K562 (cell line): ENCODE measurements around the gene SCAP. TPM values are rescaled to one million over a fixed set of nuclear protein-coding genes. Genes with fewer than 3 reads are reported as not detected.

Experiments used
- ATAC-seq: fragments of 200-7000 bp; cut with Tn5 transposase; 3 replicates; pipeline ENCODE4 v1.9.1; 2020; ENCODE audit warnings: moderate library complexity
- BruUV-seq: library from RNA; stranded (reverse); fragments of 400-500 nt; replicated peaks from 2 replicates; lab custom pipeline; 2021; lab: Mats Ljungman, UMichigan
- CTCF ChIA-PET: fragments of 300-600 bp; formaldehyde crosslinking; extraction: SDS; loops from one replicate; lab custom pipeline; 2021; ENCODE audit warnings: low intra/inter-chr PET ratio; lab: Yijun Ruan, JAX
- POLR2A ChIA-PET: fragments of 300-600, 350-650 bp; sonication (Branson Sonifier 250); formaldehyde crosslinking; extraction: SDS; loops from one replicate; lab custom pipeline; 2021; ENCODE audit warnings: antibody characterized with exemption, inconsistent platforms; lab: Yijun Ruan, JAX
- DNase-seq, 4 experiments: peaks; one replicate each; pipeline versions ENCODE4 v3.0.0 to v3.0.0-alpha.2; 2011 to 2018; ENCODE audit warnings: low spot score in 3 of 4, mixed read lengths in 3 of 4; ENCODE audit errors: extremely low read depth in 1 of 4
- FAIRE-seq: peaks from 2 replicates; lab custom pipeline; 2011; peaks lifted over from hg19 to GRCh38; lab: Jason Lieb, UNC
- H2AFZ ChIP-seq: 2 replicates; pipeline ENCODE4 v1.6.0; 2011; ENCODE audit warnings: low read depth, low read length, control low read depth, inconsistent platforms
- H3K27ac ChIP-seq: fragments of 200-600 bp; 3 replicates; pipeline ENCODE4 v1.8.0; 2011; ENCODE audit warnings: low read depth, mild to moderate bottlenecking, control low read depth, inconsistent platforms, low read length, moderate library complexity, mixed read lengths; ENCODE audit errors: extremely low read depth
- H3K27me3 ChIP-seq, 2 experiments: fragments of 300-600 bp in 1 of 2; 2 replicates in 1 of 2; 3 replicates in 1 of 2; pipeline versions ENCODE4 v1.6.0 to v1.8.0; 2011; ENCODE audit warnings: inconsistent platforms in 2 of 2, low read length in 2 of 2, mild to moderate bottlenecking in 1 of 2, mixed read lengths in 1 of 2, moderate library complexity in 1 of 2; ENCODE audit not compliant: control insufficient read depth in 2 of 2, insufficient read depth in 2 of 2
- H3K36me3 ChIP-seq: fragments of 300-600 bp; 3 replicates; pipeline ENCODE4 v1.8.0; 2011; ENCODE audit warnings: mild to moderate bottlenecking, low read length, inconsistent platforms; ENCODE audit not compliant: control insufficient read depth, insufficient read depth
- H3K4me1 ChIP-seq, 2 experiments: fragments of 200-600 bp in 1 of 2; replicated peaks in 1 of 2; 2 replicates in 1 of 2; 3 replicates in 1 of 2; pipeline versions ENCODE4 v1.5.1 to v1.8.0; 2011; ENCODE audit warnings: inconsistent platforms in 2 of 2, low read length in 2 of 2, mild to moderate bottlenecking in 1 of 2, mixed read lengths in 1 of 2, moderate library complexity in 1 of 2; ENCODE audit not compliant: control insufficient read depth in 2 of 2, insufficient read depth in 2 of 2
- H3K4me2 ChIP-seq: 2 replicates; pipeline ENCODE4 v1.6.1; 2011; ENCODE audit warnings: low read length, control low read depth, inconsistent platforms, mixed read lengths; ENCODE audit not compliant: insufficient read depth
- H3K4me3 ChIP-seq: fragments of 200-600 bp; sonication (generic), shearing (Covaris generic); 2 replicates; pipeline ENCODE4 v1.5.1; 2016; ENCODE audit warnings: control low read depth, inconsistent platforms
- H3K79me2 ChIP-seq: fragments of 200-600 bp; 3 replicates; pipeline ENCODE4 v1.8.0; 2011; ENCODE audit warnings: low read length, inconsistent platforms; ENCODE audit not compliant: control insufficient read depth, insufficient read depth
- H3K9ac ChIP-seq, 2 experiments: 2 replicates each; pipeline versions ENCODE4 v1.6.0 to v1.6.1; 2011; ENCODE audit warnings: low read depth in 2 of 2, low read length in 2 of 2, control low read depth in 1 of 2, inconsistent platforms in 1 of 2, mild to moderate bottlenecking in 1 of 2, mixed read lengths in 1 of 2; ENCODE audit not compliant: insufficient read depth in 1 of 2
- H3K9me1 ChIP-seq: one replicate; pipeline ENCODE4 v1.6.0; 2011; ENCODE audit warnings: inconsistent platforms, mild to moderate bottlenecking, low read length, moderate library complexity; ENCODE audit not compliant: control insufficient read depth, insufficient read depth
- H3K9me3 ChIP-seq: replicated peaks from 2 replicates; pipeline ENCODE4 v1.5.1; 2011; ENCODE audit warnings: low read depth, low read length, inconsistent platforms; ENCODE audit not compliant: control insufficient read depth, insufficient read depth
- H4K20me1 ChIP-seq: replicated peaks from 2 replicates; pipeline ENCODE4 v1.6.1; 2011; ENCODE audit warnings: low read length, inconsistent platforms, mixed read lengths; ENCODE audit not compliant: control insufficient read depth, insufficient read depth
- ARID2 ChIP-seq: fragments of 450-650 bp; IDR thresholded peaks from 2 replicates; pipeline ENCODE4 v1.6.1; 2017; ENCODE audit warnings: antibody characterized with exemption, mild to moderate bottlenecking
- CBFA2T3 ChIP-seq: fragments of 450-650 bp; IDR thresholded peaks from 2 replicates; pipeline ENCODE4 v1.6.1; 2017
- CREB3 ChIP-seq: fragments of 450-650 bp; conservative IDR thresholded peaks from 2 replicates; pipeline ENCODE4 v1.6.1; 2016; ENCODE audit warnings: missing genetic modification characterization, low read depth, mild to moderate bottlenecking, missing compliant biosample characterization, moderate library complexity
- CTBP1 ChIP-seq: fragments of 450-650 bp; IDR thresholded peaks from 2 replicates; pipeline ENCODE4 v1.6.1; 2016; ENCODE audit warnings: borderline replicate concordance
- CTCF ChIP-seq, 3 experiments: IDR thresholded peaks in 2 of 3; conservative IDR thresholded peaks in 1 of 3; 2 replicates each; pipeline ENCODE4 v1.5.1; 2011 to 2012; ENCODE audit warnings: low read length in 3 of 3, mild to moderate bottlenecking in 3 of 3, control low read depth in 2 of 3, improper control_type of control experiment in 1 of 3, inconsistent platforms in 1 of 3, low read depth in 1 of 3, mixed read lengths in 1 of 3, moderate library complexity in 1 of 3; ENCODE audit not compliant: insufficient read depth in 2 of 3
- DPF2 ChIP-seq: fragments of 450-650 bp; IDR thresholded peaks from 2 replicates; pipeline ENCODE4 v1.6.1; 2016
- ETS2 ChIP-seq: IDR thresholded peaks from 2 replicates; pipeline ENCODE4 v1.6.1; 2016; ENCODE audit warnings: borderline replicate concordance, missing genetic modification characterization, mild to moderate bottlenecking, moderate library complexity, missing compliant biosample characterization; ENCODE audit not compliant: poor library complexity, severe bottlenecking
- HEY1 ChIP-seq: fragments of 250-450 bp; sonication (Bioruptor Pico); IDR thresholded peaks from 2 replicates; pipeline ENCODE4 v1.5.0; 2020; ENCODE audit warnings: mild to moderate bottlenecking, moderate library complexity, borderline replicate concordance
- IRF2 ChIP-seq: sonication (generic); formaldehyde crosslinking; IDR thresholded peaks from 2 replicates; pipeline ENCODE4 v1.8.1; 2022; ENCODE audit warnings: mild to moderate bottlenecking, missing genetic modification reagents
- MEF2A ChIP-seq: IDR thresholded peaks from 2 replicates; pipeline ENCODE4 v1.6.1; 2011; ENCODE audit warnings: low read depth, mild to moderate bottlenecking, low read length, moderate library complexity; ENCODE audit not compliant: control insufficient read depth
- MEF2D ChIP-seq: conservative IDR thresholded peaks from 2 replicates; pipeline ENCODE4 v1.6.1; 2016; ENCODE audit warnings: low read depth, missing genetic modification characterization, missing compliant biosample characterization
- MEIS2 ChIP-seq: fragments of 450-650 bp; IDR thresholded peaks from 2 replicates; pipeline ENCODE4 v1.6.1; 2014; ENCODE audit warnings: mild to moderate bottlenecking; ENCODE audit not compliant: partially characterized antibody
- NFE2 ChIP-seq: IDR thresholded peaks from 2 replicates; pipeline ENCODE4 v1.6.1; 2014; ENCODE audit warnings: antibody characterized with exemption, low read depth
- PPARD ChIP-seq: fragments of 250-450 bp; sonication (Bioruptor Pico); IDR thresholded peaks from 2 replicates; pipeline ENCODE4 v1.8.0; 2022; ENCODE audit warnings: inconsistent platforms, mild to moderate bottlenecking, moderate library complexity
- RNF2 ChIP-seq: sonication (generic); IDR thresholded peaks from 2 replicates; pipeline ENCODE4 v1.6.1; 2016
- SRSF9 ChIP-seq: fragments of 200-400 bp; formaldehyde crosslinking; IDR thresholded peaks from 2 replicates; pipeline ENCODE4 v1.6.1; 2017; ENCODE audit warnings: low read depth, low read length, borderline replicate concordance
- TAL1 ChIP-seq: fragments of 450-650 bp; IDR thresholded peaks from 2 replicates; pipeline ENCODE4 v1.6.1; 2016; ENCODE audit warnings: mild to moderate bottlenecking
- TBP ChIP-seq: optimal IDR thresholded peaks from 2 replicates; pipeline ENCODE3; 2011; ENCODE audit warnings: low read depth, low read length, improper control_type of control experiment
- TEAD4 ChIP-seq, 2 experiments: sonication (generic) in 1 of 2; formaldehyde crosslinking in 1 of 2; IDR thresholded peaks; 2 replicates each; pipeline versions ENCODE4 v1.6.1 to v1.8.0; 2012 to 2022; ENCODE audit warnings: borderline replicate concordance in 1 of 2, inconsistent platforms in 1 of 2, low read length in 1 of 2, mild to moderate bottlenecking in 1 of 2, missing genetic modification reagents in 1 of 2
- XRCC3 ChIP-seq: fragments of 450-650 bp; IDR thresholded peaks from 2 replicates; pipeline ENCODE4 v1.6.1; 2017; ENCODE audit warnings: mild to moderate bottlenecking, moderate library complexity
- ZNF76 ChIP-seq: fragments of 250-450 bp; sonication (Bioruptor Pico); IDR thresholded peaks from 2 replicates; pipeline ENCODE4 v1.4.0; 2020; ENCODE audit warnings: mild to moderate bottlenecking, moderate library complexity, borderline replicate concordance
- WGBS: fragments of 100-300 bp; shearing (Covaris generic); methylation state at CpG from one replicate; pipeline ENCODE4 v1.1.6; 2016; ENCODE audit warnings: low coverage, mixed read lengths; ENCODE audit not compliant: insufficient coverage; ENCODE audit errors: missing lambda C conversion rate; 5-methylcytosine and 5-hydroxymethylcytosine counted together
- in situ Hi-C: fragments of 300-500 bp; cut with MboI; formaldehyde crosslinking; loops from 4 replicates; pipeline ENCODE4 v1.15.0; 2018; ENCODE audit warnings: inconsistent platforms, mixed read lengths
- intact Hi-C: fragments of 100-400 bp; cut with micrococcal nuclease; formaldehyde crosslinking; loops from 2 replicates; pipeline ENCODE4 v1.14.2; 2022
- polyA plus RNA-seq, 8 experiments: library from polyadenylated mRNA; depleted of rRNA in 4 of 8; stranded (reverse) in 5 of 8; unstranded in 3 of 8; fragments of >200 nt; fragmentation: Nextera tagmentation in 2 of 8; fragmentation: Illumina TruSeq in 1 of 8; extraction: Ambion mirVana in 2 of 8; extraction: Trizol in 1 of 8; gene quantifications; 2 replicates each; pipeline versions ENCODE4 v1.2.1 to v1.2.3, GENCODE V29; 2011 to 2014; ENCODE audit warnings: inconsistent platforms in 1 of 8, missing spikeins in 1 of 8
- total RNA-seq, 7 experiments: library from RNA; depleted of rRNA in 6 of 7; stranded (reverse); fragments of >200 nt in 6 of 7; fragmentation: Illumina TruSeq in 2 of 7; extraction: Trizol in 2 of 7; gene quantifications; 2 replicates each; pipeline versions ENCODE4 v1.2.1 to v1.2.3, GENCODE V29; 2011 to 2021; ENCODE audit warnings: low replicate concordance in 1 of 7

Gene SCAP
- total and polyA plus RNA-seq, 9 of the 15 experiments (the other 6 are each of a cell fraction or from before 2014, with no cell fraction given): 2.6 to 104 (median 37.8) TPM

GRCh38 chr3:47394140-47394870 lies 81.4 kb downstream of the SCAP start:
- BruUV-seq: no TSS peak
- Histone ChIP-seq H3K4me1 (peaks cover 6 to 21% of the 10 kb centered on the region in 2 experiments; a peak in 4 of 5 replicates), H3K36me3 (peaks cover 41% of the 10 kb centered on the region), H3K4me2 (no peak overlapping the region), H3K4me3 (no peak overlapping the region), H3K79me2 (peaks cover 58% of the 10 kb centered on the region), H3K9ac (no peak overlapping the region), H3K9me3 (no peaks in the 10 kb centered on the region), H3K27ac (no peak overlapping the region), H2AFZ (no peak overlapping the region), H4K20me1 (peaks cover 28% of the 10 kb centered on the region; the same call in 1 of the 2 replicates), H3K27me3 (no peaks in the 10 kb centered on the region), H3K9me1 (peaks cover 13% of the 10 kb centered on the region)
- intact Hi-C loops (no loop called here), in situ Hi-C loops (no loop called here)
- ChIA-PET CTCF (no interaction called here), POLR2A (interaction anchor here (0.6 to 0.9 kb wide), 4 partner anchors 13 to 709 kb away, joined by 3 to 4 read pairs (median 4); partner anchors contain the start of gene PTPN23)
- FAIRE-seq (peak; percentile 37), DNase-seq (no peak), ATAC-seq (peak; percentile 36)
- WGBS: 52% methylated on average over 8 of the region's 8 CpGs
- TF ChIP-seq MEIS2 (peak; percentile 43), ZNF76 (CRISPR knock-in tag) (no peak), RNF2 (no peak), ETS2 (tag) (no peak), TEAD4 (IDR thresholded peaks at IDR 0.05; ENCODE audit: low read length) (peak; percentile 53; the same call in 1 of the 2 replicates), TEAD4 (CRISPR knock-in tag; IDR thresholded peaks at IDR 0.05; ENCODE audit: borderline replicate concordance) (no peak), MEF2D (tag) (peak; percentile 83), CBFA2T3 (peak; percentile 47; the same call in 1 of the 2 replicates), NFE2 (no peak), DPF2 (peak; percentile 33; the same call in 1 of the 2 replicates), CREB3 (tag) (no peak), PPARD (CRISPR knock-in tag) (no peak), CTCF (IDR thresholded peaks at IDR 0.05 in 2 of 3, conservative IDR thresholded peaks at IDR 0.05 in 1 of 3; ENCODE audit: insufficient read depth in 2 of 3, low read depth in 1 of 3, low read length in 3 of 3) (peak in 1 of 3 experiments; percentile 3; a peak in 1 of 6 replicates), ARID2 (no peak), CTBP1 (no peak; the same call in 1 of the 2 replicates), TBP (no peak), SRSF9 (no peak), HEY1 (CRISPR knock-in tag) (no peak), TAL1 (peak; percentile 23; the same call in 1 of the 2 replicates), MEF2A (peak; percentile 82), XRCC3 (no peak), IRF2 (no peak)
